Ureter (tissue), 1 donor: Measurements from ENCODE around the gene DYRK3. TPM values are rescaled to one million over a fixed set of nuclear protein-coding genes. Genes with fewer than 3 reads are reported as not detected.
"Not testable (repeated sequence)": the region's sequence is repeated elsewhere in the genome, so short reads cannot be mapped to it uniquely, and the experiment has no call there.

Source experiments
- DNase-seq: peaks from one replicate; pipeline ENCODE4 v3.0.0-alpha.2; 2020; ENCODE audit warnings: low spot score
- total RNA-seq: library from RNA; stranded (reverse); gene quantifications from one replicate; pipeline ENCODE4 v1.2.4, GENCODE V29; 2023
- donor health status: DM: yes; HTN: yes; CAD: no.

DYRK3 gene
- total RNA-seq = 4.8 TPM

DNA sequence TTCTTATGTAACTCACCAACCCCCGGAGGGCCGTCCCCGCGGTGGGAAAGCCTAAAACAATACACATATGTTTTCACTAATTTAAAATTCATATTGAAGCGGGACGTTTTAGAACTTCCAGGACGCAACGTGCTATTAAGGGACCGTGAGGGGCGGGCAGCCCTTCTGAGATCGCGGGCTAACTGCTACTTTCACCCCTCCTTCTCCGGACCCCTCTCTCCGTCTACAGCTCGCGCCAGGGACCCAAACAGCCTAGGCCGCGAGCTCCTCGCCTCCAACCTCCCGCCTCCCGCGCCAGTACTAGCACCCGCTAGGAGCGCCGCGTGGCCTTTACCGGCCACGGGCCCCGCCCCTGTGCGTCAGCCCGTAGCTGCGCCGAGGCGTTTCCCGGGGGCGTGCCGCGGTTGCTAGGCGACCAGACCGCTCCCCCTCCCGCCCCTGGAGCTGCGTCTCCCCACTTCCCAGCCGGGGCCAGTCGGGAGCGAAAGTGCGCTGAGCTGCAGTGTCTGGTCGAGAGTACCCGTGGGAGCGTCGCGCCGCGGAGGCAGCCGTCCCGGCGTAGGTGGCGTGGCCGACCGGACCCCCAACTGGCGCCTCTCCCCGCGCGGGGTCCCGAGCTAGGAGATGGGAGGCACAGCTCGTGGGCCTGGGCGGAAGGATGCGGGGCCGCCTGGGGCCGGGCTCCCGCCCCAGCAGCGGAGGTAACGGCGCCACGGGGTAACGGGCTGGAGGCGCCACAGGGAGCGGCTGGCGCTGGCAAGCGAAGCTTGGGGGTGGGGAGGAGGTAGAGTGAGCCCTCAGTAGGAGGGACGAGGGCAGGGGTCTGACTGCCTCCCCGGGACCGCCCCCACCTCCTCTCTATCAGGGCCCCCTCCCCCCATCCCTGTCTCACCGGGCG is at the start of gene DYRK3:
TSS of gene DYRK3 (plus strand) at position 457 of the 898 bp plus-strand sequence. CDS start at position 625, 168 bp downstream.
- peak; percentile 93 for DNase-seq

DNA sequence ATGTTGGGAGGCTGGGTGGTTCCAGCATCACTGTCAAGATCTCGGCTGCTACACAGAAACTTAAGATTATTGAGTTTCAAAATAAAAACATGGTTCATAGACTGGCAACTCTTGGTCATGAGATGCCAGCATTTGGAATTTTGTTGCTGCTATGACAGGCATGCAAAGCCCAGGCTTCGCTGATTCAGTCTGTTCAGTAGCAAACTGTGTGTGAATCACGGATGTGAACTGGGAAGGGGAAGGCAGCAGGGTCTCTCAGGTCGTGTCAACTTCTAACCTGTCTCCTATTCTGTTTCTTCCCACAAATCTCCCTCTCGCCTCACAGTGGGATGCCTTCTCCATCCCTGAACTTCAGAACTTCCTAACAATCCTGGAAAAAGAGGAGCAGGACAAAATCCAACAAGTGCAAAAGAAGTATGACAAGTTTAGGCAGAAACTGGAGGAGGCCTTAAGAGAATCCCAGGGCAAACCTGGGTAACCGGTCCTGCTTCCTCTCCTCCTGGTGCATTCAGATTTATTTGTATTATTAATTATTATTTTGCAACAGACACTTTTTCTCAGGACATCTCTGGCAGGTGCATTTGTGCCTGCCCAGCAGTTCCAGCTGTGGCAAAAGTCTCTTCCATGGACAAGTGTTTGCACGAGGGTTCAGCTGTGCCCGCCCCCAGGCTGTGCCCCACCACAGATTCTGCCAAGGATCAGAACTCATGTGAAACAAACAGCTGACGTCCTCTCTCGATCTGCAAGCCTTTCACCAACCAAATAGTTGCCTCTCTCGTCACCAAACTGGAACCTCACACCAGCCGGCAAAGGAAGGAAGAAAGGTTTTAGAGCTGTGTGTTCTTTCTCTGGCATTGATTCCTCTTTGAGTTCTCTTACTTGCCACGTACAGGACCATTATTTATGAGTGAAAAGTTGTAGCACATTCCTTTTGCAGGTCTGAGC is 48.6 kb upstream of the DYRK3 start:
- DNase-seq = no peak

DNA sequence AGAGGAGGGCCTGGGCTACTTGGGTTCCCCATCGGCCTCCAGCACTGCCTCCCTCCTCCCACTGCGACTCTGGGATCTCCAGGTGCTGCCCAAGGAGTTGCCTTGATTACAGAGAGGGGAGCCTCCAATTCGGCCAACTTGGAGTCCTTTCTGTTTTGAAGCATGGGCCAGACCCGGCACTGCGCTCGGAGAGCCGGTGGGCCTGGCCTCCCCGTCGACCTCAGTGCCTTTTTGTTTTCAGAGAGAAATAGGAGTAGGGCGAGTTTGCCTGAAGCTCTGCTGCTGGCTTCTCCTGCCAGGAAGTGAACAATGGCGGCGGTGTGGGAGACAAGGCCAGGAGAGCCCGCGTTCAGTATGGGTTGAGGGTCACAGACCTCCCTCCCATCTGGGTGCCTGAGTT is 47.4 kb upstream of the DYRK3 start:
- DNase-seq = no peak

DNA sequence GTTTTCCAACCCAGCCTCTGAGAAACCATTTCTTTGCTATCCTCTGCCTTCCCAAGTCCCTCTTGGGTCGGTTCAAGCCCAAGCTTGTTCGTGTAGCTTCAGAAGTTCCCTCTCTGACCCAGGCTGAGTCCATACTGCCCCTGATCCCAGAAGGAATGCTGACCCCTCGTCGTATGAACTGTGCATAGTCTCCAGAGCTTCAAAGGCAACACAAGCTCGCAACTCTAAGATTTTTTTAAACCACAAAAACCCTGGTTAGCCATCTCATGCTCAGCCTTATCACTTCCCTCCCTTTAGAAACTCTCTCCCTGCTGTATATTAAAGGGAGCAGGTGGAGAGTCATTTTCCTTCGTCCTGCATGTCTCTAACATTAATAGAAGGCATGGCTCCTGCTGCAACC is 46.8 kb upstream of the DYRK3 start:
- DNase-seq = no peak

DNA sequence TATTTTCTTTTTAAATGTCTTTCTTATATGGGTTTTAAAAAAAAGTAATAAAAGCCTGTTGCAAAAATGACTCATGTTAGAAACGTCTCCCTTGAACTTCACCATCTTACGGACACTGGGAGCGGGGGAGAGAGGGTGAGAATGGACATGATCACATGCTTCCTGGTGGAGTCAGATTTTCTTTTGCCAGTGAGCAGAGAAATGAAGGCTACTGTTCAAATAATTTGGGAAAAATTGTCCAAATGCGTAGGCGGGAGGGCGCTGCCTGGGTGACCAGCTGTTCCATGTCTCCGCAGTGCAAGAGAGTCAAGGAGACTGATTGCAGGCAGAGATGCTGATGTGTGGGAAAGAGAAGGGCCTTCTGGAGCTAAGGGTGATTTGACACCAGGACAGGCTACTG is 46.1 kb upstream of the DYRK3 start:
- DNase-seq = no peak

DNA sequence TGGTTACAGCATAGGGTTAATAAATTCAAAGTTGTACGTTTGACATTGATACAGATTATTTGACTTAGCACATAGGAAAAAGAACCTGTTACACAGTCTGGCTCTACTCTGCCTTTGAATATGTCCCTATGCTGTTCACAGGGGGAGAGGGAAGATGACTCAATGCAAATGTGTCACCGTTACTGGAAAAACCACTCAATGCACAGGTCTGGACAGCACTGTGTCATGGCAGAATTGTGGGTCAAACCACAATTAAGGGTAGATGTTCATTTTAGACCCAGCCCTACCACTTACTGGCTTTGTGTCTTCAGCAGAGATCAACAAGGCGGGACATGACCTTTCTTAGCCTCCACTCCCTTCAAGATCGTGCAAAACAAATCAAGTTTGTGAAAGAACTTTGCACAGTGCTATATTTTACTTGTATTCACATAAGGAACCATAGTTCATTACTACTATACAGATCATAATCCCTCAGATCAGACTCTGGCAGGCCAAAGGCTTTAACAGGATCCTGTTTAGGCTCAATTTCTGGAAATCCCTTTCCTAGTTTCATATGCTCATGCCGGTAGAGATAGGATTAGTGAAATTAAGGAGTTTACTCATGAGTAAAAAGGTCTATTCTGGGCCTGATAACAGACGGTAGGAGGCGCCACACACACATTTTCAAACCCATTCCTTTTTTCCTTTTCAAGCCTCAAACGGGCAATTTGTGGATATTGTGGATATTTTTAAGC is 45.1 kb upstream of the DYRK3 start:
- no peak for DNase-seq

DNA sequence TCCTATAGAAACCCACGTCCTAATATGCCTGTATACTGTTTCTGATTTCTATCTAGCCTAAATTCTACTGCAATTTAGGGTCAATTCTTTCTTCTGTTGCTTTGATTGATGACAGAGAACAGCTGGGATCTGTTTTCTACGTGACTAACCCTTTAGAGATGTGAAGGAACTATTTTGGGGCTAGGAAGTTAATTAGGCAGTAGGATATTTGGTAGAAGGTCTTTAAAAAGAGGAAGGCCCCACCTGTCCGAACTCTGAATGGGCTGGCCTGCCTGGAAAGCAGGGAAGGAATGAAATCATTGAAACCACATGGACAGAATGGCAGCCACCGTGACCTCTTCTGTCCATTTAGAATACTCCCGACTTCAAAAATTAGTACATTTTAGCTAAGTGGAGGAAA is 44.1 kb upstream of the DYRK3 start:
- DNase-seq = no peak

DNA sequence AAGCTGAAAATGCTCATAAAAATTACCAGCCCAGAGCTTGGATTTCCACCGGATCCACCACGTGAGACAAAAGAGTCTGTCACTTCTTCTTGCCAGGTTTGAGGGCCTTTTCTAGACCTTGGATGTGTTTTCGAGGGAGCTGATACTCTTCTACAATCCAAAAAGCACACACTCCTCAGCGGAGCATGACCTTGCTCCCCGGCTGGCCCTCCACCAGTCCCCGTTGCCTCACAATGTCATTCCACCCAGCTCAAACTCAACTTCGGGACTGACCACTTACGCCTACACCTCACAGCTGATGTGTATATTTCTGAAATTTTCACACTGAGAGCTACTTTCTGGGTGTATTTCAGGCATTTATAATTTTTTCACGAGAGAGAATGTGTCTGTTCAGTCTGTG is 43.6 kb upstream of the DYRK3 start:
- DNase-seq = no peak

DNA sequence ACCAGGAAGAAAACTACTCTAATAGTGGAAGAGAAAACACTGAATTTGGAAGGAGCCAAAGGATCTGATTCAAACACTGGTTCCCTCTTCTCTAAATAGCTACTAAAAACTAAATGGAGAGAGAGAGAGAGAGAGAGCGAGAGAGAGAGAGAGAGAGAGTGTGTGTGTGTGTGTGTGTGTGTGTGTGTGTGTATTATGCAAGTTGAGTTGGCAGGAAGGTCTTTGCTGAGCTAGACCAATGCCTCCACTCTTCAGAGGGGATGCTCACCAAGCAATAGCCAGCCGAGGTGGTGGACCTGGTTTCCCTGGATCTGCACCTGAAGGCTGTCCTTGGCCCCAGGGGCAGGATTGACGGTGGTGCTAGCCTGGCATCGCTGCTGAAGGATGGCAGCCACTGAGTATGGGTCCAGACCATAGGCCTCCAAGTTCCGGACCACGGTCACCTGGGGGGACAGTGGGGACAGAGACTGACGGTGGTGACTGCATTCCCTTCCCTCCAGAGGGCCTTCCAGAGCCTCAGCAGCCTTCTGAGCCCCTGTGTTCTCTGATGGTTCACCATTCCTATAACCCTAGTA is 41.9 kb upstream of the DYRK3 start:
- DNase-seq = no peak

DNA sequence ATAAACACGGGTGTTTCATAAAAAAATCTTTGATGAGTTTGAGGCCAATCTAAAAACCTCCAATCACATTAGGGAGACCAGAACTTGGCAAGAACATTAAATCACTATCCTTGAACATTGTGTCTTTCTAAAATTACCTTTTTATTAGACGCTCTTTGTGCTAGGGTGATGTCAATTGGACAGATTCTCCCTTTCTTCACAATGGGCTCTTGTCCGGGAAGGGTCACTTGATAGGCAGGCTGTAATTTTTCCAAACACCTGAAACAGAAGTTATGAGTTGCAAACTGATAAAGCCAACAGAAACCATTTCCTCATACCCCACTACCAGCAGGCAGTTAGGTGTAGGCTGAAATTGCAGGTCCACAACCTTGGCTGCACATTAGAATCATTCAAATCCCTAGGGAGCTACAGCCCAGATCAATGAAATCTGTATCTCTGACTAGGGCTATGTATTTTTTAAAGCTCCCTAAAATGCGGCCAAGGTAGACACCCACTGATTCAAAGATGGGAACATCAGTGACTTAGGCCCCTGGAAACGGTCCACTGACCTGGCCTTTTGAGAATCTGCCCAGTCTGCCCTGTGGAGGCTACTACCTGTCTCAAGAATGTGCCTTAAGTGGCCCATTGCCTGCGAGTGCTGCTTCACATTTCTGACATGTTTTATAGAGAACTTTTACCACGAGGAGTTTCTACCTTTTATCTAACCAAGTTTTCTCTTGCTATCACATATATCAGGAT is 39.6 kb upstream of the DYRK3 start:
- DNase-seq = no peak

DNA sequence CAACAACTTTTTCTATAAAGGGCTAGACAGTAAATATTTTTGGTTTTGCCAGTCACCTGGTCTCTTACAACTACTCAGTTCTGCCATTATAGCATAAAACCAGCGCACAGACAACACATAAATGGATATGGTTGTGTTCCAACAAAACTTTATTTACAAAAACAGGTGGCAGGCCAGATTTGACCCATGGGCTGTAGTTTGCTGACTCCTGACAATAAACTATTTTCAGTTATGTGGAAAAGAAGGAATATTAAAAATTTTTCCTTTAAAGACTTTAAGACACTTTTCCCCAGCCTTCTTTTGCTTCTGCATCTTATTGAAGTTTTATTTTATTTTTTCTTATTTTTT is 39.0 kb upstream of the DYRK3 start:
- no peak for DNase-seq

DNA sequence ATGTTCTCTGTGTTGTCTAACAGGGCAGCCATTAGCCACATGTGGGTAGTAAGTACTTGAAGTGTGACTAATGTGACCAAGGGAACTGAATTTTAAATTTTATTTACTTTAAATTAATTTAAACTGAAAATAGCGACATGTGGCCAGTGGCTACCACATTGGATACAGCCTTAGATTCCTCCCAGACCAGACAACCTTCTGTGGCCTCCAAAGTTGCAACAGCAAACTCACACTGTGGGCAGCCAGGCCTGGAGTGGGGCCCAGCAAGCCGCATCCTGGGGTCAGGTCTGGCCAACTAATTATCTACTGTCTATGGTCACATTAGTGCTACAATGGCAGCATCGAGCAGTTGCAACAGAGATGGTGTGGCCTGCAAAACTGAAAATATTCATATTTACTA is 34.8 kb upstream of the DYRK3 start:
- no peak for DNase-seq

DNA sequence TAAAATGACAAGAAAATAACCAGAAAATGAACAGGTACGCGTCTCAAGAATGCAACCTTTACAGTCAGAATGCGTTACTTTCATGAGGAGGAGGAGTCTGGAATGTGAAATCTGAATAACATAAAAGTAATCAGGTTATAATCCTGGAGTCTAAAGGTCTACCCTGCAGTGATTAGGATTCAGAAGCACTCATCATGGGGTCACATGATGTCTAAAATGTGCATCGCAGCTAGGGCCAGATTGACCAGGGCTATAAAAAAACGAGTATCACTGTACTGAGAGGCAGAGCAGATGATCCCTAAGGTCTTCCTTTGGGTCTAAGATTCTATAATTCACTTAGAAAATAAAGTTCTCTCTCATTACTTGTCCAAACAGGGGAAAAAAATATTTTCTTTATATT is 30.5 kb upstream of the DYRK3 start:
- no peak for DNase-seq

DNA sequence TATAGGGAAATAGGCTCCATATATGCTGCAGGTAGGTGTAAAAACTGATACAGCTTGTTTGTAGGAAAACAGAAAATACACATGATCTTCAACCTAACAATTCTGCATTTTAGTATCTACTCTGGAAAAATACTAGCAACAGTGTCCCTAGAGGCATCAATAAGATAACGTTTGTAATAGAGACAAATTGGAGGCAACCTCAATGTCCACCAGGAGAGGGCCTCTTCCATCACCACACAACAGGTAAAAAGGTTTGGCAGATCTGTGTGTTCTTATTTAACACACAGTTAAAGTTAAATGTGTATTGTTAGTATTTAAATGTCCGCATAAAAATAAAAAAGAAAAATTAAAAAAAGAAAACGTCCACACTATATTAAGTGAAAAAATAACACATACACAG is 28.5 kb upstream of the DYRK3 start:
- DNase-seq = no peak

DNA sequence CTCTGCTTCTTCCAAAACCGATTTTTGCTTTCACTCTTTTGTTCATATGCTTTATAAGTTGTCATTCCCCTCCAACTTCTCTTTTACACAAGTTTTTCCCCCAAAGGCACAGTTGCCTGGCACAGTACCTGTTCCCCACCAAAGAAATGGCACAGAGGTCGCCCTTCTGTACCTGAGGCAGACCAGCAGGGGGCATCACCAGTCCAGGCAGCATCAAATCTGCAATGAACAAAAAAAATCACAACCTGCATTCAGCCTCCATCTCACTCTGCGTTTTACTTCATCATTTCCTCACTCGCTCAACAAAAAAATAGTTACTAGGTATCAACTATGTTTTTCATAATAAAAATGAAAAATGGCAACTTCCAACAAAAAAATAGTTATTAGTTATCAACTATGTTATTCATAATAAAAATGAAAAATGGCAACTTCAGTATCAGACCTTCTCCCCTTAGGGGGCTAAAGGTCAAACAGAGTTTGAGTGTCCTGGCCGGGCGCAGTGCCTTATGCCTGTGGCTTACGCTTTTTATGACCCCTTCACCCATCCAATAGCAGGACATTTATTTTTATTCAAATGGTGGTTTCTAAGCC is 27.1 kb upstream of the DYRK3 start:
- no peak for DNase-seq

DNA sequence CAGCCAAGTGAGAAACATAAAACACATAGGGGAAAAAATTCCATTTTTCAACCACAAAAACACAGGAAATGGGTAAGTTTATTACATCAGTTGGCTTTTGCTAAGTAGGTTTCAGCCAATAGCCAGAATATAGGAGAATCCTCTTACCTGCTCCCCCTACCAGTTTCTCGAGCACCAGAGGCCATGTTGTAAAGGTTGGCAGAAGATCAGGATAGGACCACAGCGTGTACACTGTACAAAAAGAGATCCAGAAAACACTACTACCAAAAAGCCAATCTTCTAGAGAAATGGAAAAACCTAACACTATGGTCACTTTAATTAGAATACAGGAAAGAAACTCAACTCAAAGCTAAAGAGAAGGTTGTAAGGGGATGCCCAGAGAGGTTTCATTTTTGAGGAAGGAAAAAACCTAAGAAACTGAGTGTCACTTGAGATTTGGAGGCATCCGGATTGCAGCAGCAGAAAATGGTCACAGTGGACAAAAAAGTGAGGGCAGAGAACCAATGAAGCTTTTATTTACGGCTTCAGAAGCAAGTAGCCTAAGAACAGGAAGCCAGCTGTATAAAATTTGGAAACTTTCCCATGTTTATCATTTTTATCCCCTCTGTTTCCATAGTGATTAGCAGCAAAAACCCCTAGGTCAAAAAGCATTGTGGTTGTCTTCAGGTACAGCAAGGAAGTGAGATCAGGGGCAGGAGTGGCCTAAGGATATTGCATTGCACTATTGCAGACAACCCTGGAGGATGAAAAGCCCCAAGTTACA is 25.9 kb upstream of the DYRK3 start:
- DNase-seq = no peak

DNA sequence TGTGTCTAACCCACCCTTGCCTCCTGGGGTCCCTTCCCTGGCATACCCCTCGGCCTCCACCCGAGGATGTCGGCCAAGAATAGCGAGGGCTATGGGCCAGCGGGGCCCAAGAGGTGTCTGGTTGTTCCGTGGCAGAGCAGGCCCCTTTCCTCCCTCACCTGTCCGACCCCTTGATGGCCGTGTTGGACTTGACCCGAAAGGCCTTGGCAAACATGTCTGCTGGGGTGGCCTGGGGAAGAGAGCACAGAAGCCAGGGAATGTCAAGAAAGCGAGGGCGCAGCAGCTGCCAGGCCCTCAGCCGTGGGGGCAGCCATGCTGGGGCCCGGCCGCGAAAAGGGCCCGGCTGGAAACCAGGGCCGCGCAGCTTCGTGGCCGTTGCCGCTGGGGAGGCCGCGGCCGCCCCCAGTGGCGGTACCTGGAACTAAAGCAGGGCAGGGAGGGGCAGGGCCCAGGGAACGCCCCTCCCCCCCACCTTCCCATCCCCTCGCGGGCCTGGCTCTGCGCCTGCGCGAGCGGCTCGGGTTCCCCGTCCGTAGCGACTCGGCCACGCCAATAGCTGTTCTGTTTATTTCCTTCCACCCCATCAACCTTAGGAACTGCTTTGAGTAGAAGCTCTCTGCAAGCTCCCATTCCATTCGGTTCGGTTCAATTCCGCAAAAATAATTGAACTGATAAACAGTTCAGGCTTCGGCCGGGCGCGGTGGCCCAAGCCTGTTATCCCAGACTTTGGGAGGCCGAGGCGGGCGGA is 23.0 kb upstream of the DYRK3 start, which contains the start of gene EIF2D:
TSS of gene EIF2D (minus strand) at position 337 of the 748 bp plus-strand sequence. CDS start at position 214, 123 bp downstream.
- peak; percentile 95 for DNase-seq

DNA sequence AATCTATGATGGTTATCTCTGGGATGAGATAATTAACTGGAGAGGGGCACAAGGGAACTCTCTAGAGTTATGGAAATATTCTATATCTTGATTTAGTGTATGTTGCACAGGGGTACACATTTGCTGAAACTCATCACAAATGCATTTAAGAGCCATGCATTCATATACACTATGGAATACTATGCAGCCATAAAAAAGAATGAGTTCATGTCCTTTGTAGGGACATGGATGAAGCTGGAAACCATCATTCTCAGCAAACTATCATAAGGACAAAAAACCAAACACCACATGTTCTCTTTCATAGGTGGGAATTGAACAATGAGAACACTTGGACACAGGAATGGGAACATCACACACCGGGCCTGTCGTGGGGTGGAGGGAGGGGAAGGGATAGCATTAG is 8.9 kb upstream of the DYRK3 start:
- DNase-seq = not testable (repeated sequence)

DNA sequence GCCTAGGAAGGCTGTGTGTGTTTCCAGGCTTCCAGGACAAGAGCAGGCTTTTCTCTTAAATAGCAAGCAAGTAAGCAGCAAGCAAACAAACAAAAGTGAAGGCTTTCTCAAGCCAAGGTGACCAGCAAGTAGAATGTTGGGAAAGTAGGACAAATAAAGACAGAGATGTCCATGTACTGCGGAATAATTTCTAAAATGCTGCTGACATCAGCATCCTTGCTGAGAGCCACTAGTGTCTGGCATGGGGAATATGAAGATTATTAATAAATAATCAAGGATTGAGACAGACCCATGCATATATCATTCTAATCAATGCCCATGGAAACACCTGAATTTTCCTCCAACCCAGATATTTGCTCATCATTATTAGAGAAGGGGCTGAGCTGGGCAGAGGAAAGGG is 6.4 kb upstream of the DYRK3 start:
- DNase-seq = no peak
